ENCODE data around the gene CNIH3.

GRCh38 chr1:224742349-224742748 lies 126.2 kb downstream of the CNIH3 start:
- TF ChIP-seq CTCF (IDR thresholded peaks at IDR 0.05; ENCODE audit: low read depth, low read length) (no peak), MYC (IDR thresholded peaks at IDR 0.05; ENCODE audit: low read depth, low read length) (no peak)
